BLaER1 treated with 17β-estradiol and CSF1 and Interleukin-3, amounts not matched to agents 10 nM and 100 nM (cell line): Measurements from ENCODE around the gene CSMD2.

Experiments used
- H3K27ac ChIP-seq, 11 experiments: shearing (Covaris generic); formaldehyde crosslinking; 2 replicates each; pipeline ENCODE4 v1.8.1; 2022
- H3K27me3 ChIP-seq, 11 experiments: shearing (Covaris generic); formaldehyde crosslinking; 2 replicates each; pipeline ENCODE4 v1.8.1; 2022
- H3K36me3 ChIP-seq, 11 experiments: shearing (Covaris generic); formaldehyde crosslinking; 2 replicates each; pipeline ENCODE4 v1.8.1; 2022
- H3K4me1 ChIP-seq, 10 experiments: shearing (Covaris generic); formaldehyde crosslinking; 2 replicates each; pipeline ENCODE4 v1.8.1; 2022
- H3K4me2 ChIP-seq, 11 experiments: shearing (Covaris generic); formaldehyde crosslinking; 2 replicates each; pipeline ENCODE4 v1.8.1; 2022
- H3K4me3 ChIP-seq, 10 experiments: shearing (Covaris generic); formaldehyde crosslinking; 2 replicates each; pipeline ENCODE4 v1.8.1; 2022
- H3K9ac ChIP-seq, 11 experiments: shearing (Covaris generic); formaldehyde crosslinking; 2 replicates each; pipeline ENCODE4 v1.8.1; 2022
- H3K9me3 ChIP-seq, 11 experiments: shearing (Covaris generic); formaldehyde crosslinking; replicated peaks in 1 of 11; 2 replicates each; pipeline ENCODE4 v1.8.1; 2022
- H4K20me1 ChIP-seq, 11 experiments: shearing (Covaris generic); formaldehyde crosslinking; 2 replicates each; pipeline ENCODE4 v1.8.1; 2022
- Cebpa-rat ChIP-seq, 11 experiments: shearing (Covaris generic); IDR thresholded peaks; 2 replicates each; pipeline ENCODE4 v1.8.1; 2022

The CSMD2 gene

GRCh38 chr1:33823830-33824229, 341.2 kb downstream of the CSMD2 start:
- Histone ChIP-seq H3K4me2 (no peak overlapping the region), H3K27me3 (no peaks in the 10 kb centered on the region), H3K4me1 (no peaks in the 10 kb centered on the region), H3K27ac (no peak overlapping the region), H3K9me3 (peaks cover 5 to 13% (median 7%) of the 10 kb centered on the region in 11 experiments; a peak in 20 of 22 replicates), H3K36me3 (no peaks in the 10 kb centered on the region), H4K20me1 (no peaks in the 10 kb centered on the region), H3K9ac (no peak overlapping the region), H3K4me3 (no peak overlapping the region)
- TF ChIP-seq Cebpa-rat (IDR thresholded peaks at IDR 0.05): no peak

- H3K27ac ChIP-seq: no peak overlapping the region
- TF ChIP-seq Cebpa-rat (IDR thresholded peaks at IDR 0.05): no peak
- no peak overlapping the region for H3K4me3 ChIP-seq
- no peaks in the 10 kb centered on the region for H4K20me1 ChIP-seq
- no peaks in the 10 kb centered on the region for H3K4me1 ChIP-seq
- H3K4me2 ChIP-seq: no peak overlapping the region
- no peak overlapping the region for H3K9ac ChIP-seq
- peaks cover under 1 to 8% (median 3%) of the 10 kb centered on the region in 11 experiments; a peak in 14 of 22 replicates for H3K9me3 ChIP-seq
- H3K36me3 ChIP-seq: no peaks in the 10 kb centered on the region
- H3K27me3 ChIP-seq: no peaks in the 10 kb centered on the region
Observed at GRCh38 chr1:33823401-33823800, 341.6 kb downstream of the CSMD2 start.

GRCh38 chr1:33822396-33822795, 342.6 kb downstream of the CSMD2 start:
- H3K4me3 ChIP-seq: no peak overlapping the region
- no peak overlapping the region for H3K27ac ChIP-seq
- no peaks in the 10 kb centered on the region for H3K4me1 ChIP-seq
- H3K36me3 ChIP-seq: no peaks in the 10 kb centered on the region
- no peak overlapping the region for H3K9ac ChIP-seq
- TF ChIP-seq Cebpa-rat (IDR thresholded peaks at IDR 0.05): no peak
- no peak overlapping the region for H3K4me2 ChIP-seq
- H3K27me3 ChIP-seq: no peaks in the 10 kb centered on the region
- H3K9me3 ChIP-seq: no peaks in the 10 kb centered on the region
- H4K20me1 ChIP-seq: no peaks in the 10 kb centered on the region

- Histone ChIP-seq H3K36me3 (no peaks in the 10 kb centered on the region), H4K20me1 (no peaks in the 10 kb centered on the region)
- no peak for TF ChIP-seq Cebpa-rat (IDR thresholded peaks at IDR 0.05)
Observed at GRCh38 chr1:33821291-33821690, 343.7 kb downstream of the CSMD2 start.

GRCh38 chr1:33820804-33821203, 344.2 kb downstream of the CSMD2 start:
- no peak overlapping the region for H3K9ac ChIP-seq
- no peaks in the 10 kb centered on the region for H3K36me3 ChIP-seq
- no peaks in the 10 kb centered on the region for H4K20me1 ChIP-seq
- H3K27me3 ChIP-seq: no peaks in the 10 kb centered on the region
- no peaks in the 10 kb centered on the region for H3K4me1 ChIP-seq
- no peak overlapping the region for H3K27ac ChIP-seq
- no peaks in the 10 kb centered on the region for H3K9me3 ChIP-seq
- H3K4me2 ChIP-seq: no peak overlapping the region
- H3K4me3 ChIP-seq: no peak overlapping the region
- no peak for TF ChIP-seq Cebpa-rat (IDR thresholded peaks at IDR 0.05)

More at GRCh38 chr1:33821291-33821690, 343.7 kb downstream of the CSMD2 start:
- Histone ChIP-seq H3K4me1 (no peaks in the 10 kb centered on the region), H3K9ac (no peak overlapping the region), H3K27me3 (no peaks in the 10 kb centered on the region), H3K27ac (no peak overlapping the region), H3K9me3 (no peaks in the 10 kb centered on the region), H3K4me3 (no peak overlapping the region), H3K4me2 (no peak overlapping the region)

- TF ChIP-seq Cebpa-rat (IDR thresholded peaks at IDR 0.05): no peak
- H3K4me1 ChIP-seq: no peaks in the 10 kb centered on the region
- H3K27ac ChIP-seq: no peak overlapping the region
- no peak overlapping the region for H3K4me3 ChIP-seq
- H3K27me3 ChIP-seq: no peaks in the 10 kb centered on the region
- no peaks in the 10 kb centered on the region for H3K9me3 ChIP-seq
- H4K20me1 ChIP-seq: no peaks in the 10 kb centered on the region
- no peaks in the 10 kb centered on the region for H3K36me3 ChIP-seq
- no peak overlapping the region for H3K9ac ChIP-seq
- H3K4me2 ChIP-seq: no peak overlapping the region
Observed at GRCh38 chr1:33819913-33820311, 345.1 kb downstream of the CSMD2 start.

GRCh38 chr1:33819290-33819912, 345.6 kb downstream of the CSMD2 start:
- H3K27me3 ChIP-seq: no peaks in the 10 kb centered on the region
- no peaks in the 10 kb centered on the region for H4K20me1 ChIP-seq
- H3K9me3 ChIP-seq: no peaks in the 10 kb centered on the region
- no peak overlapping the region for H3K9ac ChIP-seq
- H3K4me1 ChIP-seq: no peaks in the 10 kb centered on the region
- H3K4me3 ChIP-seq: no peak overlapping the region
- H3K4me2 ChIP-seq: no peak overlapping the region; a peak in 1 of 22 replicates
- no peak for TF ChIP-seq Cebpa-rat (IDR thresholded peaks at IDR 0.05)
- H3K36me3 ChIP-seq: no peaks in the 10 kb centered on the region
- H3K27ac ChIP-seq: no peak overlapping the region

GRCh38 chr1:33818071-33818470, 347.0 kb downstream of the CSMD2 start:
- H3K27me3 ChIP-seq: no peaks in the 10 kb centered on the region
- no peaks in the 10 kb centered on the region for H3K36me3 ChIP-seq
- H3K9ac ChIP-seq: no peak overlapping the region
- H3K9me3 ChIP-seq: no peaks in the 10 kb centered on the region
- H4K20me1 ChIP-seq: no peaks in the 10 kb centered on the region
- H3K4me3 ChIP-seq: no peak overlapping the region
- no peak for TF ChIP-seq Cebpa-rat (IDR thresholded peaks at IDR 0.05)
- no peak overlapping the region for H3K4me2 ChIP-seq
- H3K27ac ChIP-seq: no peak overlapping the region
- no peaks in the 10 kb centered on the region for H3K4me1 ChIP-seq

- no peak overlapping the region for H3K4me3 ChIP-seq
- H3K36me3 ChIP-seq: no peaks in the 10 kb centered on the region
- H4K20me1 ChIP-seq: no peaks in the 10 kb centered on the region
- no peak overlapping the region for H3K4me2 ChIP-seq
- no peak for TF ChIP-seq Cebpa-rat (IDR thresholded peaks at IDR 0.05)
- no peak overlapping the region for H3K9ac ChIP-seq
- H3K27me3 ChIP-seq: no peaks in the 10 kb centered on the region
- no peaks in the 10 kb centered on the region for H3K4me1 ChIP-seq
- H3K27ac ChIP-seq: no peak overlapping the region
- no peaks in the 10 kb centered on the region for H3K9me3 ChIP-seq
Observed at GRCh38 chr1:33815061-33815460, 350.0 kb downstream of the CSMD2 start.

- Histone ChIP-seq H3K27me3 (no peaks in the 10 kb centered on the region), H3K9me3 (peaks cover 0 to 5% (median 4%) of the 10 kb centered on the region in 11 experiments; a peak in 8 of 22 replicates), H3K36me3 (no peaks in the 10 kb centered on the region), H3K9ac (no peak overlapping the region), H3K4me1 (no peaks in the 10 kb centered on the region), H3K4me3 (no peak overlapping the region), H4K20me1 (no peaks in the 10 kb centered on the region), H3K4me2 (no peak overlapping the region), H3K27ac (no peak overlapping the region)
- TF ChIP-seq Cebpa-rat (IDR thresholded peaks at IDR 0.05): no peak
Observed at GRCh38 chr1:33814166-33814565, 350.9 kb downstream of the CSMD2 start.
